Neural crest cell (in vitro differentiated cells): ENCODE data around the gene SLC6A6. TPM values are rescaled to one million over a fixed set of nuclear protein-coding genes. Genes with fewer than 3 reads are reported as not detected.

Experiments used
- DNase-seq: peaks from one replicate; pipeline ENCODE4 v3.0.0; 2021; ENCODE audit warnings: low read depth, mixed read lengths, low spot score
- H3K27ac Mint-ChIP-seq: one replicate; pipeline ENCODE4 v1.8.0; 2021; ENCODE audit warnings: mild to moderate bottlenecking, mixed read lengths; ENCODE audit not compliant: unreplicated experiment
- H3K27me3 Mint-ChIP-seq: 2 replicates; pipeline ENCODE4 v1.8.0; 2021; ENCODE audit warnings: low read depth, mild to moderate bottlenecking, mixed read lengths
- H3K36me3 Mint-ChIP-seq: 2 replicates; pipeline ENCODE4 v1.8.0; 2021; ENCODE audit warnings: low read depth, mild to moderate bottlenecking, mixed read lengths
- H3K4me1 Mint-ChIP-seq: 2 replicates; pipeline ENCODE4 v1.8.0; 2021; ENCODE audit warnings: mixed read lengths
- H3K4me3 Mint-ChIP-seq: one replicate; pipeline ENCODE4 v1.8.0; 2021; ENCODE audit warnings: mild to moderate bottlenecking, mixed read lengths
- H3K9me3 Mint-ChIP-seq: 2 replicates; pipeline ENCODE4 v1.8.0; 2021; ENCODE audit warnings: mixed read lengths
- total RNA-seq: library from RNA; stranded (reverse); gene quantifications from 2 replicates; pipeline ENCODE4 v1.2.1, GENCODE V29; 2021
- TF ChIP-seq, protein P1 (sequence below): fragments of 200-600 bp; sonication (generic); conservative IDR thresholded peaks from 2 replicates; pipeline ENCODE4 v1.5.0; 2021; ENCODE audit warnings: antibody characterized with exemption, mild to moderate bottlenecking

The SLC6A6 gene
- total RNA-seq, 1 donor from 2014 or later: 33.8 TPM

GRCh38 chr3:14392803-14393319 lies 9.5 kb upstream of the SLC6A6 start:
- TF ChIP-seq, protein P1, sequence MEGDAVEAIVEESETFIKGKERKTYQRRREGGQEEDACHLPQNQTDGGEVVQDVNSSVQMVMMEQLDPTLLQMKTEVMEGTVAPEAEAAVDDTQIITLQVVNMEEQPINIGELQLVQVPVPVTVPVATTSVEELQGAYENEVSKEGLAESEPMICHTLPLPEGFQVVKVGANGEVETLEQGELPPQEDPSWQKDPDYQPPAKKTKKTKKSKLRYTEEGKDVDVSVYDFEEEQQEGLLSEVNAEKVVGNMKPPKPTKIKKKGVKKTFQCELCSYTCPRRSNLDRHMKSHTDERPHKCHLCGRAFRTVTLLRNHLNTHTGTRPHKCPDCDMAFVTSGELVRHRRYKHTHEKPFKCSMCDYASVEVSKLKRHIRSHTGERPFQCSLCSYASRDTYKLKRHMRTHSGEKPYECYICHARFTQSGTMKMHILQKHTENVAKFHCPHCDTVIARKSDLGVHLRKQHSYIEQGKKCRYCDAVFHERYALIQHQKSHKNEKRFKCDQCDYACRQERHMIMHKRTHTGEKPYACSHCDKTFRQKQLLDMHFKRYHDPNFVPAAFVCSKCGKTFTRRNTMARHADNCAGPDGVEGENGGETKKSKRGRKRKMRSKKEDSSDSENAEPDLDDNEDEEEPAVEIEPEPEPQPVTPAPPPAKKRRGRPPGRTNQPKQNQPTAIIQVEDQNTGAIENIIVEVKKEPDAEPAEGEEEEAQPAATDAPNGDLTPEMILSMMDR: no peak
- peaks cover 2% of the 10 kb centered on the region for H3K27me3 Mint-ChIP-seq
- H3K36me3 Mint-ChIP-seq: no peaks in the 10 kb centered on the region
- H3K9me3 Mint-ChIP-seq: no peaks in the 10 kb centered on the region
- peaks cover 28% of the 10 kb centered on the region for H3K4me1 Mint-ChIP-seq
- peak overlapping the region; percentile 52 for H3K27ac Mint-ChIP-seq
- H3K4me3 Mint-ChIP-seq: no peak overlapping the region
- DNase-seq: no peak

DNA sequence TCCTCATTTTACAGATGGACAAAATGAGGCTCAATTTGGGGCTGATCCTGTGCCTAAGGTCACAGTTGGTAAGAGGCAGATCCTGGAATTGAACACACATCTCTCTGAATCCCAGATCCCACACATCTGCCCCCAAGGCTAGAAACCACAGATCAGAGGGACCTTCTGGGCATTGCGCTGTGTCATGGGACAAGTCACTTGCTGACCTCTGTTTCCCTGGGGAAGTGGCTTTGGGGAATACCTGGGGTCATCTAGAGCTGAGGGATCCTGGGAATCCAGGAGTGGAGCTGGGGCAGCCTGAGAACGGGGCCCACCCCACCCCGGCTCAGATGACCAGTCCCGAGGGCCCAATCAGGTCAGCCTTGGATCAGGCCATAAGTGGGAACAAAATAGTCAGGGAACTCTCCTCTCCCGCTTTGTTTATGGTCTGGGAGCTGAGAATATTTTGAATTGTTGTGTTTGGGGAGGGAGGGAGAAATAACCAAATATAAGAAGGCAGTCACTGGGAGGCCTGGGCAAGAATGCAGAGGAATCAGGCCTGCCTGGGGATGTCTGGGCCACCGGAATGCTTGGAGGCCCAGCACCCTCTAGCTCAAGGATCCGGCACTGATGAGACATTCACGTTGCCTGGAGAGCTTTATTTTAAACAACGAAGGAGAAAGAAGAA lies 8.8 kb upstream of the SLC6A6 start:
- H3K4me3 Mint-ChIP-seq: no peak overlapping the region
- TF ChIP-seq, protein P1: no peak
- no peaks in the 10 kb centered on the region for H3K9me3 Mint-ChIP-seq
- DNase-seq: no peak
- H3K36me3 Mint-ChIP-seq: no peaks in the 10 kb centered on the region
- H3K4me1 Mint-ChIP-seq: peaks cover 28% of the 10 kb centered on the region
- peak overlapping the region; percentile 52 for H3K27ac Mint-ChIP-seq
- peaks cover 2% of the 10 kb centered on the region for H3K27me3 Mint-ChIP-seq

- no peak for DNase-seq
- TF ChIP-seq, protein P1: no peak
- peak overlapping the region; percentile 10 for H3K4me3 Mint-ChIP-seq
- no peaks in the 10 kb centered on the region for H3K9me3 Mint-ChIP-seq
- H3K4me1 Mint-ChIP-seq: peaks cover 25% of the 10 kb centered on the region
- no peaks in the 10 kb centered on the region for H3K27me3 Mint-ChIP-seq
- no peak overlapping the region for H3K27ac Mint-ChIP-seq
- no peaks in the 10 kb centered on the region for H3K36me3 Mint-ChIP-seq
Measured at GRCh38 chr3:14396031-14396692, 6.2 kb upstream of the SLC6A6 start.

DNA sequence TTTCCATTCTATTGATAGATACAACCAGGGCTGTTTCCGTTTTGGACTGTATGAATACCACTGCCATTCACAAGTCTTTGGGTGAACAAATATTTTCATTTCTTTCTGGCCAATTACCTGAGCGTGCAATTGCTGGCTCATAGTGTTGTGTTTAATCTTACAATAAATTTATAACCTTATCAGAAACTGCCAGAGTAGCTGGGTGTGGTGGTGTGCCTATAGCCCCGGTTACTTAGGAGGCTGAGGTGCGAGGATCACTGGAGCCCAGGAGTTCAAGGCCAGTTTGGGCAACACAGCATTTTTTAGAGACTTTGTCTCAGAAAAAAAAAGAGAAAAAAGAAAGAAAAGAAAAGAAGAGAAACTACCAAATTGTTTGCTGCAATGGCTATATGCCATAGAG lies 5.4 kb upstream of the SLC6A6 start:
- TF ChIP-seq, protein P1: no peak
- H3K4me1 Mint-ChIP-seq: peaks cover 24% of the 10 kb centered on the region
- no peaks in the 10 kb centered on the region for H3K27me3 Mint-ChIP-seq
- peak overlapping the region; percentile 29 for H3K4me3 Mint-ChIP-seq
- no peaks in the 10 kb centered on the region for H3K9me3 Mint-ChIP-seq
- no peak for DNase-seq
- peak overlapping the region; percentile 78 for H3K27ac Mint-ChIP-seq
- H3K36me3 Mint-ChIP-seq: no peaks in the 10 kb centered on the region

DNA sequence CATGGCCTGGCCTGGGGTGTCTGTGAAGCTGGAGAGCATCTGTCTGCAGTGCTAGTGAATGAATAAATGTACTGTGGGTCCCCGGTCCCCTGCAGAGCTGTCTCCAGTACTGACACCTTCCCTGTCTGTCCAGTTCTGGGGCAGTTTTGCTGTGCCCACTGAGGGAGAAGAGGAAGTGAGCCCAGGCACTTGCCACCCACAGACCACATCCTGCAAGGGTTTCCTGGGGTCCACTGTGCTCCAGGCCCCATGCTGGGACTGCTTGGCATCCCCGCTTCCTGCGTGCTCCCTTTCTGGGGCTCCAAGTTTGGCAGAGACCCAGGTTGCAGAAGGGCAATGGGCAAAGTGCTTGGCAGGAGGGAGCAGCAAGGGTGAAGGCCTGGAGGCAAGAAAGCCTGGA lies 4.9 kb upstream of the SLC6A6 start:
- no peak for DNase-seq
- TF ChIP-seq, protein P1: no peak
- H3K36me3 Mint-ChIP-seq: no peaks in the 10 kb centered on the region
- peak overlapping the region; percentile 29 for H3K4me3 Mint-ChIP-seq
- peaks cover 27% of the 10 kb centered on the region for H3K4me1 Mint-ChIP-seq
- H3K9me3 Mint-ChIP-seq: no peaks in the 10 kb centered on the region
- no peaks in the 10 kb centered on the region for H3K27me3 Mint-ChIP-seq
- H3K27ac Mint-ChIP-seq: peak overlapping the region; percentile 24
